Testis (tissue), 3 donors: ENCODE data around the gene CST6. TPM values are rescaled to one million over a fixed set of nuclear protein-coding genes. Genes with fewer than 3 reads are reported as not detected.

Source experiments
- DNase-seq: peaks from one replicate; pipeline ENCODE4 v3.0.0-alpha.2; 2019
- H3K27ac ChIP-seq, 2 donors: fragments of 200-600 bp; sonication (generic); one replicate each; pipeline ENCODE4 v1.5.1; 2019
- H3K27me3 ChIP-seq: fragments of 200-600 bp; sonication (generic); one replicate; pipeline ENCODE4 v1.5.1; 2019
- H3K36me3 ChIP-seq: fragments of 200-600 bp; sonication (generic); one replicate; pipeline ENCODE4 v1.5.1; 2017; ENCODE audit warnings: low read depth; ENCODE audit errors: missing control alignments
- H3K4me1 ChIP-seq: fragments of 200-600 bp; sonication (generic); one replicate; pipeline ENCODE4 v1.5.1; 2019
- H3K4me3 ChIP-seq, 2 donors: fragments of 200-600 bp; sonication (generic); one replicate each; pipeline ENCODE4 v1.5.1; 2017 to 2019
- H3K9me3 ChIP-seq: fragments of 200-600 bp; sonication (generic); one replicate; pipeline ENCODE4 v1.5.1; 2017
- CTCF ChIP-seq, 3 experiments: fragments of 450-650 bp in 2 of 3; fragments of 200-600 bp in 1 of 3; sonication (generic) in 1 of 3; IDR thresholded peaks; one replicate each; pipeline ENCODE4 v1.5.1; 2016 to 2019; ENCODE audit warnings: antibody characterized with exemption in 3 of 3, mild to moderate bottlenecking in 2 of 3, moderate library complexity in 1 of 3
- POLR2A ChIP-seq: fragments of 450-650 bp; IDR thresholded peaks from one replicate; pipeline ENCODE4 v1.6.1; 2017; ENCODE audit warnings: antibody characterized with exemption, mild to moderate bottlenecking, moderate library complexity
- WGBS, 2 donors: methylation state at CpG; one replicate each; pipeline ENCODE4 v1.1.5; 2018; 5-methylcytosine and 5-hydroxymethylcytosine counted together
- intact Hi-C: fragments of 100-400 bp; cut with DNase I; formaldehyde crosslinking; loops from one replicate; pipeline ENCODE4 v1.15.1; 2023; ENCODE audit warnings: low total_unique reads
- polyA plus RNA-seq: library from polyadenylated mRNA; stranded (reverse); fragments of 350-450 nt; fragmentation: Illumina TruSeq; extraction: RNeasy Lipid Tissue Mini Kit (QIAGEN cat#74804); gene quantifications from one replicate; pipeline ENCODE4 v1.2.3, GENCODE V29; 2014; ENCODE audit warnings: low read depth, low replicate concordance; ENCODE audit not compliant: insufficient read depth
- total RNA-seq, 2 donors: library from RNA; depleted of rRNA; stranded (reverse); fragments of >200 nt; gene quantifications; one replicate each; pipeline ENCODE4 v1.2.3, GENCODE V29; 2016

The CST6 gene
- total and polyA plus RNA-seq, 3 donors from 2014 or later = 3.0 to 11.9 (median 6.6) TPM

GRCh38 chr11:66036334-66036710 lies 24.5 kb downstream of the CST6 start:
- Histone ChIP-seq H3K4me1 (no peaks in the 10 kb centered on the region), H3K4me3 (no peak overlapping the region), H3K27ac (no peak overlapping the region), H3K27me3 (no peaks in the 10 kb centered on the region), H3K36me3 (no peaks in the 10 kb centered on the region), H3K9me3 (no peaks in the 10 kb centered on the region)
- DNase-seq = no peak
- WGBS, 2 donors = 69 to 81% methylated on average over 5 of the region's 5 CpGs
- intact Hi-C loops = no loop called here
- TF ChIP-seq CTCF (IDR thresholded peaks at IDR 0.05) = no peak
- TF ChIP-seq POLR2A = no peak

GRCh38 chr11:66037327-66037726 lies 25.5 kb downstream of the CST6 start:
- 77 to 90% methylated on average over 3 of the region's 3 CpGs for WGBS, 2 donors

GRCh38 chr11:66039765-66040164 lies 28.0 kb downstream of the CST6 start:
- no peak for DNase-seq
- Histone ChIP-seq H3K9me3 (no peaks in the 10 kb centered on the region), H3K4me1 (no peaks in the 10 kb centered on the region), H3K27ac (no peak overlapping the region), H3K36me3 (no peaks in the 10 kb centered on the region), H3K4me3 (no peak overlapping the region), H3K27me3 (no peaks in the 10 kb centered on the region)
- no peak for TF ChIP-seq POLR2A
- TF ChIP-seq CTCF (IDR thresholded peaks at IDR 0.05) = no peak
- intact Hi-C loops = no loop called here
- 79 to 89% methylated on average over 3 of the region's 3 CpGs for WGBS, 2 donors

More at GRCh38 chr11:66037327-66037726, 25.5 kb downstream of the CST6 start:
- TF ChIP-seq POLR2A (no peak), CTCF (IDR thresholded peaks at IDR 0.05) (no peak)
- Histone ChIP-seq H3K36me3 (no peaks in the 10 kb centered on the region), H3K9me3 (no peaks in the 10 kb centered on the region), H3K4me3 (no peak overlapping the region), H3K4me1 (no peaks in the 10 kb centered on the region), H3K27me3 (no peaks in the 10 kb centered on the region), H3K27ac (no peak overlapping the region)
- intact Hi-C loops = no loop called here
- DNase-seq = no peak

GRCh38 chr11:66042227-66042995 lies 30.6 kb downstream of the CST6 start:
- Histone ChIP-seq H3K4me1 (no peaks in the 10 kb centered on the region), H3K9me3 (no peaks in the 10 kb centered on the region), H3K36me3 (no peaks in the 10 kb centered on the region), H3K4me3 (peak overlapping the region; percentile 41 to 58), H3K27ac (no peak overlapping the region), H3K27me3 (no peaks in the 10 kb centered on the region)
- WGBS, 2 donors = 78 to 88% methylated on average over 53 to 81 of the region's 81 CpGs
- peak; percentile 55 for DNase-seq
- TF ChIP-seq POLR2A (no peak), CTCF (IDR thresholded peaks at IDR 0.05) (no peak)
- intact Hi-C loops = no loop called here
